DND-41 (cell line): ENCODE measurements around the gene HM13.

Source experiments
- EZH2 ChIP-seq: IDR thresholded peaks from 3 replicates; pipeline ENCODE4 v1.6.1; 2012; ENCODE audit warnings: borderline replicate concordance, low read depth, mild to moderate bottlenecking, moderate library complexity, low read length, inconsistent platforms; ENCODE audit not compliant: severe bottlenecking
- TF ChIP-seq, protein P1 (sequence below): IDR thresholded peaks from 2 replicates; pipeline ENCODE4 v1.5.1; 2012; ENCODE audit warnings: borderline replicate concordance, low read length, moderate library complexity, mild to moderate bottlenecking; ENCODE audit not compliant: poor library complexity, severe bottlenecking; ENCODE audit errors: extremely low read depth

DNA sequence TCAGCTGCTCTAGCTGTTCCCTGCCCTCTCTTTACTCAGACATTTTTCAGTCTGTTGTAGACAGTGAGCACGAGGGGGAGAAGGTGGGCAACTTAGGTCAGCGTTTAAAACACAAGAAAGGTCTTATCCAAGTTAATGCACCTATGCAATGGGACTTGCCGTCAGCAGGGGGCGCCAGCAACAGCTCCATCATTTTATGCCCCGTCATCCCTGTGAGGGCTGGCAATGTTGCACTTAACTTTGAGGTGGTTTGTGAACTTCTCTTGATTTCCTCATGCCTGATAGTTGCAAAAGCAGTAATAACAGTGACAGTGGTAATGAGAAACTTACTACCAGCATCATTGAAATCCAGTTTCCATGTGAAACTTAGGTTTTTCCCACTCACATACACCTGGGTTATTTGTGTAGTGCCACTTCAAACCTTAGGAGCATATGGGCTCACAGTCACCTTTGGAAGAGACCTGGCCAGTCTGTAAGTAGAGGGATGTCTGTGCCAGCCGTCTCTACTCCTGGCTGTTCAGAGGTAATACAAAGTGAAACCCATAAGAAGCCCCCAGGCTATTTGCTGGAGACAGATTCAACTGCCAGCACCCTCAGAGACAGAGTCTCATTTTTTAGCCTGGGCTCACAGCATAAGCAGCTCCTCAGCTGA, 46.0 kb downstream of the HM13 start:
- TF ChIP-seq, protein P1, sequence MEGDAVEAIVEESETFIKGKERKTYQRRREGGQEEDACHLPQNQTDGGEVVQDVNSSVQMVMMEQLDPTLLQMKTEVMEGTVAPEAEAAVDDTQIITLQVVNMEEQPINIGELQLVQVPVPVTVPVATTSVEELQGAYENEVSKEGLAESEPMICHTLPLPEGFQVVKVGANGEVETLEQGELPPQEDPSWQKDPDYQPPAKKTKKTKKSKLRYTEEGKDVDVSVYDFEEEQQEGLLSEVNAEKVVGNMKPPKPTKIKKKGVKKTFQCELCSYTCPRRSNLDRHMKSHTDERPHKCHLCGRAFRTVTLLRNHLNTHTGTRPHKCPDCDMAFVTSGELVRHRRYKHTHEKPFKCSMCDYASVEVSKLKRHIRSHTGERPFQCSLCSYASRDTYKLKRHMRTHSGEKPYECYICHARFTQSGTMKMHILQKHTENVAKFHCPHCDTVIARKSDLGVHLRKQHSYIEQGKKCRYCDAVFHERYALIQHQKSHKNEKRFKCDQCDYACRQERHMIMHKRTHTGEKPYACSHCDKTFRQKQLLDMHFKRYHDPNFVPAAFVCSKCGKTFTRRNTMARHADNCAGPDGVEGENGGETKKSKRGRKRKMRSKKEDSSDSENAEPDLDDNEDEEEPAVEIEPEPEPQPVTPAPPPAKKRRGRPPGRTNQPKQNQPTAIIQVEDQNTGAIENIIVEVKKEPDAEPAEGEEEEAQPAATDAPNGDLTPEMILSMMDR = peak; percentile 96
- TF ChIP-seq EZH2 = no peak
